Right atrium auricular region (tissue), 2 donors: ENCODE data around the gene MTM1. TPM values are rescaled to one million over a fixed set of nuclear protein-coding genes. Genes with fewer than 3 reads are reported as not detected.

ENCODE experiments used
- DNase-seq: peaks from one replicate; pipeline ENCODE4 v3.0.0-alpha.2; 2019; ENCODE audit warnings: low spot score
- H3K27ac ChIP-seq, 2 donors: fragments of 200-600 bp; sonication (generic); 1 replicate in 1 of 2; 2 replicates in 1 of 2; pipeline ENCODE4 v1.5.1; 2016 to 2019
- H3K27me3 ChIP-seq, 2 donors: fragments of 200-600 bp; sonication (generic); one replicate each; pipeline versions ENCODE4 v1.5.1 to v1.6.0; 2017 to 2019
- H3K36me3 ChIP-seq: fragments of 200-600 bp; sonication (generic); one replicate; pipeline ENCODE4 v1.5.1; 2016
- H3K4me1 ChIP-seq, 2 donors: fragments of 200-600 bp; sonication (generic); one replicate each; pipeline versions ENCODE4 v1.5.1 to v1.6.0; 2017 to 2019
- H3K4me3 ChIP-seq, 2 donors: fragments of 200-600 bp; sonication (generic); 1 replicate in 1 of 2; 2 replicates in 1 of 2; pipeline ENCODE4 v1.5.1; 2017 to 2019; ENCODE audit warnings: mild to moderate bottlenecking in 1 of 2, moderate library complexity in 1 of 2
- H3K9me3 ChIP-seq, 2 donors: fragments of 200-600 bp; sonication (generic); one replicate each; pipeline ENCODE4 v1.5.1; 2019
- total RNA-seq, 2 donors: library from RNA; depleted of rRNA; stranded (reverse); fragments of >200 nt; gene quantifications; one replicate each; pipeline ENCODE4 v1.1.0, GENCODE V29; 2016
- TF ChIP-seq, protein P1 (sequence below), 2 donors: fragments of 200-600 bp; sonication (generic); IDR thresholded peaks; one replicate each; pipeline ENCODE4 v1.5.1; 2019; ENCODE audit warnings: antibody characterized with exemption in 2 of 2

The MTM1 gene
- total RNA-seq, 2 donors from 2014 or later: 9.0 to 9.4 TPM

DNA sequence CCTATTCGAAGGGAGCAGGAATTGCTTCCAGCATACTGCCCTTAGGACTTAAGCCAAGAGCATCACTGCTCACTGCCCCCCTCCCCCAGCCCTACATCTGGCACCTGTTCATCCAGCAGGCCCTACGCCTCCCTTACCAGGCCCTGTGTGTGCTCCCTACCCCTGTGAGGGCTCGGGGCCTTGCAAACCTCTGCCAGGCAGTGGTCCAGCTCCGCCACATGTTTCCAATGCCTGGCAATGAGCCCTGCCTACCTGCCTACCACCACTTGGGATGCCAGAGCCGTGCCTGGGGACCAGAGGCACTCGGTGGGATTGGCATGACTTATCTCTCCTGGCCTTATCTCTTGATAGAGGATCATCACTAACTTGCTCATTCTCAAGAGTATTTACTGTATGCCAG is 27.5 kb upstream of the MTM1 start:
- DNase-seq: no peak
- H3K27ac ChIP-seq: no peak overlapping the region
- TF ChIP-seq, protein P1, sequence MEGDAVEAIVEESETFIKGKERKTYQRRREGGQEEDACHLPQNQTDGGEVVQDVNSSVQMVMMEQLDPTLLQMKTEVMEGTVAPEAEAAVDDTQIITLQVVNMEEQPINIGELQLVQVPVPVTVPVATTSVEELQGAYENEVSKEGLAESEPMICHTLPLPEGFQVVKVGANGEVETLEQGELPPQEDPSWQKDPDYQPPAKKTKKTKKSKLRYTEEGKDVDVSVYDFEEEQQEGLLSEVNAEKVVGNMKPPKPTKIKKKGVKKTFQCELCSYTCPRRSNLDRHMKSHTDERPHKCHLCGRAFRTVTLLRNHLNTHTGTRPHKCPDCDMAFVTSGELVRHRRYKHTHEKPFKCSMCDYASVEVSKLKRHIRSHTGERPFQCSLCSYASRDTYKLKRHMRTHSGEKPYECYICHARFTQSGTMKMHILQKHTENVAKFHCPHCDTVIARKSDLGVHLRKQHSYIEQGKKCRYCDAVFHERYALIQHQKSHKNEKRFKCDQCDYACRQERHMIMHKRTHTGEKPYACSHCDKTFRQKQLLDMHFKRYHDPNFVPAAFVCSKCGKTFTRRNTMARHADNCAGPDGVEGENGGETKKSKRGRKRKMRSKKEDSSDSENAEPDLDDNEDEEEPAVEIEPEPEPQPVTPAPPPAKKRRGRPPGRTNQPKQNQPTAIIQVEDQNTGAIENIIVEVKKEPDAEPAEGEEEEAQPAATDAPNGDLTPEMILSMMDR (IDR thresholded peaks at IDR 0.05): no peak

DNA sequence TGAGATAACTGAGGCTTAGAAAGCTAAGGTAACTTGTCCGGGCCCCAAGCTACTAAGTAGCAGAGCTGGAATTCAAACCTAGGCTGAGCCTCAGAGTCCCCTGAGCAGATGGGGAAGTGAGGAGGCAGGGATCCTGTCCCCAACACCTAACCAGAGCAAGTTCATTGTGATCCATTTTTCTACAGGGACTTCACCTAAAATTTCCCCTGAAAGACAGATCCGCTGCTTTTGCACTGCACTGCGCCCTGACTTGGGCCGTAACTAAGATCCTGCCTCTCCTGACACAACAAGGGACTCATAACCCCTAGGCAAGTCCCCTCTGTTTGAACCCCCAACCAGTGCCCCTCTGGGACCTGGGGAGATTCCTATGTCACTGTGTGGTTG is 25.6 kb upstream of the MTM1 start:
- TF ChIP-seq, protein P1 (IDR thresholded peaks at IDR 0.05): no peak
- Histone ChIP-seq H3K4me3 (no peak overlapping the region), H3K9me3 (no peaks in the 10 kb centered on the region), H3K27me3 (no peaks in the 10 kb centered on the region), H3K4me1 (peaks cover 0 to 17% of the 10 kb centered on the region in 2 donors), H3K27ac (no peak overlapping the region), H3K36me3 (no peaks in the 10 kb centered on the region)
- no peak for DNase-seq

More for the DNA sequence above, 27.5 kb upstream of the MTM1 start:
- Histone ChIP-seq H3K27me3 (no peaks in the 10 kb centered on the region), H3K4me1 (peaks cover 0 to 4% of the 10 kb centered on the region in 2 donors), H3K36me3 (no peaks in the 10 kb centered on the region), H3K9me3 (peaks cover 0 to 13% of the 10 kb centered on the region in 2 donors), H3K4me3 (no peak overlapping the region)

DNA sequence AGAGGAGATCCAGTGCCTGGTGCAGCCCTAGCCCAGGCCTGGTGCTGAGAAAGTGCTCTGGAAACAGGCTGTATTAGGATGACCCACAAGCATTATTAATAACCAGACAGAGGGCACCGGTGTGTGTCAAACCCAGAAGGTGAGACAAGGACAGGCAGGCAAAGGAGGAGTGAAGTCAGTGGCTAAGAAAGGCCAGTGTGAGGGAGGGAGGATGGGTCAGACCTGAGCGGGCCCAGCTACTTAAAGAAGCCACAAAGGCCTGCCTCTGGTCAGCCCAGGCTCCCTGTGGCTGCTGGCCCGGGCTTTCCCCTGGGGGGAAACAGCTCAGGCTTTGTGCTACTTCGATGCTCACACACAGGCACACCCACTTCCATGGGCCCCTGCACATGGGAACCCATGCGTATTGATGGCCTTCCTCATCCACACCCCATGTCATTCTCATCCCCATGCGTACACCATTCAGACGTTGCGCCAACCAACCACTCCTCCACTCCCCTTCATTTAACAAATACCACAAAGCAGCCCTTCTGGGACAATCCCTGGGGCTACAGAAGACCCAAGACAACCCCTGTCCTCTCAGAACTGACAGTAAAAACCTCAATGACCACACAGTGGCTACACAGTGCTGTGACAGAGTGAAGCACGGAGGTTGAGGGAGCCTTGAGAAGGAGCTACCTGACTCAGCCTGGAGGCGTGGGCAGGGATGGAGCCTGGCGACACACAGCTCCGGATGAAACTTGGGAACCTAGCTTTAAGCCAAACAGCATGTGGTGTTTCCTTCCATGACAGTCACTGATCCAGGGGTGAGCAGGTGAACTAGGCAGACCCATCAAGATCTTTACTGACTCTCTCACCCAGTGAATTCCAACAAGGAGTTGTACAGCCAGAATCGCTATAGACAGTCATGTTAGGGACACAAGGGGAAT is 24.9 kb upstream of the MTM1 start:
- Histone ChIP-seq H3K9me3 (no peaks in the 10 kb centered on the region), H3K4me1 (peaks cover 0 to 17% of the 10 kb centered on the region in 2 donors), H3K27ac (no peak overlapping the region), H3K27me3 (no peaks in the 10 kb centered on the region), H3K4me3 (no peak overlapping the region), H3K36me3 (no peaks in the 10 kb centered on the region)
- DNase-seq: no peak
- TF ChIP-seq, protein P1 (IDR thresholded peaks at IDR 0.05): no peak

DNA sequence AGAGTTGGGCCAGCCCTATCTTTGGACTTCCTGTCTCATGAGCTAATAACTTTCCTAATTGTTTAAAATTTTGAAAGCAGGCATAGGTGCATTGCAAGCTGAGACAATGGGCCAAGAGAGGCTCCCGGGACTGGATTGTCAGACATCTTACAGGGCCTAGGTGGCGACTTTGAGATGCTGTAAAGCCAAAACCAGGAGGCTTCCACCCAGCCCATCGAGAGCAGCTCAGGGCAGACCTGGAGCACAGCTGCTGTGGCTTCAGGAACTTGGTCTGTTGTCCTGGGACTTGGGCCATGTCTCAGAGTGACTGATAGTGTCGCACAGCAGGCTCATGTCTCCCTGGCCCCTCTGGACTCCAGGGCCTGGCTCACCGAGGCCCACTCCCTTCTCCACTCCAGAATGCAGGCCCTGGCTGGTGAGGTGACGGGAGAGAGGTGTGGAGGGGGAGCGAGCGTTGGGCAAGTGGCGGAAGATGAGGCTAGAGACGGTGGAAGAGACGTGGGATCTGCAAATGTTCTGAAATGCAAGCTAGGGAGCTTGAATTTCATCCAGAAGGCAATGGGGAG is 24.1 kb upstream of the MTM1 start:
- Histone ChIP-seq H3K4me3 (no peak overlapping the region), H3K27me3 (no peaks in the 10 kb centered on the region), H3K36me3 (no peaks in the 10 kb centered on the region), H3K4me1 (peaks cover 0 to 17% of the 10 kb centered on the region in 2 donors), H3K9me3 (no peaks in the 10 kb centered on the region), H3K27ac (peak overlapping the region in 1 of 2 donors; percentile 1)
- TF ChIP-seq, protein P1 (IDR thresholded peaks at IDR 0.05): no peak
- no peak for DNase-seq

DNA sequence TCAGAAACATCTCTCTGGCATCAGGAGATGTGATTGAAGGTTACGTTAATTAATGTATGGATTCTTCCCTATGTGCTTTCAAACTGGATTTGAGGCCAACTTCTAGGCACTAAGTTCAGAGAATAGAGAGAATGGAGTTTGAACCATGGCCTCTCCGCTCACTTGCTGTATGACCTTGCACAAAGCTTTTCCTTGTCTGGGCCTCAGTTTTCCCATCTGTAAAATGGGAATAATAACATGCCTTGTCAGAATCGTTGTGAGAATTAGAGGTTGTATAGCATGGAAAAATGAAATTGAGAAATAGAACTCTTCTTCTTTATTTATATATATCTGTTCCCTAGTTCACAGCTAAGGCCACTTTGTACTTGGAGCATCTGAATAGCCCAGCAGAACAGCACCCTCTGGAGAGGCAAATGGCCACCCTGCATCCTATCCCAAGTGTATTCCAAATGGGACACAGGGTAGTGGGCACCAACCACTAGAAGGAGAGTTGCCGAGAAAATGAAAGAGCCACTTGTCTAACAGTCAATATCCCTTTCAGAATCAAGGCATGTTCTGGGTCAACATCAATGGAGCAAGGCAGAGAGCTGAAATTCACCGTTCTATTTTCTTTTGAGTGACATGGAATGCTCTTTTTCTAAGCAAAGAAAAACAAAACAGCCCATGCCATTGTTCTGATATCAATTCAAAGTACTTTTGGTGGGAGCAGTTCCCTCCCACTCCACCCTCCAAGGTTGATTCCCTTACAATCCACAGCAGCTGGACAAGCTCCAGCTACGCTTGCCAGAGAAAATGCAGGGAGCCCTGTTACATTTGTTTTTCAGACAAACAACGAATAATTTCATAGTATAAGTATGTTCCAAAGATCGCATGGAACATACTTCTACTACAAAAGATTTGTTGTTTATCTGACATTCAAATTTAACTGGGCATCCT is 23.3 kb upstream of the MTM1 start:
- peak overlapping the region in 1 of 2 donors; percentile 1 for H3K27ac ChIP-seq
- H3K36me3 ChIP-seq: no peaks in the 10 kb centered on the region
- no peak for DNase-seq
- H3K4me3 ChIP-seq: no peak overlapping the region
- H3K4me1 ChIP-seq: peaks cover 0 to 17% of the 10 kb centered on the region in 2 donors
- TF ChIP-seq, protein P1 (IDR thresholded peaks at IDR 0.05): no peak
- no peaks in the 10 kb centered on the region for H3K9me3 ChIP-seq
- no peaks in the 10 kb centered on the region for H3K27me3 ChIP-seq
